Colonic mucosa (tissue), 4 donors: ENCODE results near the gene ORAI3. TPM values are rescaled to one million over a fixed set of nuclear protein-coding genes. Genes with fewer than 3 reads are reported as not detected.

Experiments
- DNase-seq: peaks from one replicate; pipeline ENCODE4 v3.0.0-alpha.2; 2020
- H3K27ac ChIP-seq: fragments of 200-600 bp; one replicate; pipeline ENCODE4 v1.8.0; 2021
- H3K27me3 ChIP-seq: fragments of 200-600 bp; one replicate; pipeline ENCODE4 v1.8.0; 2021
- H3K36me3 ChIP-seq: fragments of 200-600 bp; one replicate; pipeline ENCODE4 v1.8.0; 2021
- H3K4me1 ChIP-seq: fragments of 200-600 bp; one replicate; pipeline ENCODE4 v1.8.0; 2021; ENCODE audit warnings: mild to moderate bottlenecking
- H3K4me3 ChIP-seq: fragments of 200-600 bp; one replicate; pipeline ENCODE4 v1.8.0; 2021
- H3K9ac ChIP-seq, 2 donors: one replicate each; pipeline ENCODE4 v1.7.0; 2013; ENCODE audit warnings: control low read depth in 2 of 2, low read depth in 2 of 2, low read length in 2 of 2
- H3K9me3 ChIP-seq: fragments of 200-600 bp; one replicate; pipeline ENCODE4 v1.8.0; 2021
- intact Hi-C: fragments of 100-400 bp; cut with DNase I; formaldehyde crosslinking; loops from one replicate; pipeline ENCODE4 v1.14.1; 2022
- total RNA-seq, 2 donors: library from RNA; stranded (reverse); fragmentation: NEBNext Ultra II Directional in 1 of 2; extraction: Animal tissue kit (Norgen Biotek cat#: 25700) in 1 of 2; gene quantifications; one replicate each; pipeline ENCODE4 v1.2.1, GENCODE V29; 2021
- TF ChIP-seq, protein P1 (sequence below): fragments of 200-600 bp; IDR thresholded peaks from one replicate; pipeline ENCODE4 v1.8.0; 2022; ENCODE audit warnings: antibody characterized with exemption, mild to moderate bottlenecking
- donor health status: healthy.
- donor health status: DM: no; HTN: no; CAD: no.
- donor health status: DM: no; HTN: no; CAD: no.

Gene ORAI3
- total RNA-seq, 2 donors from 2014 or later, result 14.3 to 22.1 TPM

DNA sequence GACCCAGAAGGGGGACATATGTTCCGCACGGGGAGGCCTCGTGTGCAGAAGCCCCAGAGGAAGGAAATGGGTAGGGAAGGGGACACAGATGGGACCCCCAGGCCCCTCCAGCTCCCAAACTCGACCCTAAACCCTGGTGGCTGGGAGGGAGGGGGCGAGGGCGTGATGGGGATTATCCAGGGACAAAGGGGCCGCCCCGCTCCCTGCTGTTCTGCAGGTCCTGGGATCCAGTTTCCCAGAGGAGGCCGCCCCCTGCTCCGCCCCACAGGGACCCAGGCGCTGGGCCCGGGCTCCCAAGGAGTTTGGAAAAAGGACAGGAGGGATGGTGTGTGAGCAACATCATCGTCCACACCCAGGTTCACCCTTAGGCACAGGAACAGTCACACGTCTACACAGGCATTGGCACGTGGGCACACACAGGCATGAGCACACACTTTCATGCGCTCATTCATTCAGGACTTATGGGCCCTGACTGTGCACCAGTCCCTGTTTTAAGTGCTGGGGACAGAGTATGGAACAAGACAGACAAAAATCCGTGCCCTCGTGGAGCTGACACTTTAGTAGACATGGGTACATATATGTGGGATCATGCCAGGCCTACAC, 38.3 kb upstream of the ORAI3 start:
- H3K27me3 ChIP-seq, result no peaks in the 10 kb centered on the region
- intact Hi-C loops, result no loop called here
- no peak for DNase-seq

DNA sequence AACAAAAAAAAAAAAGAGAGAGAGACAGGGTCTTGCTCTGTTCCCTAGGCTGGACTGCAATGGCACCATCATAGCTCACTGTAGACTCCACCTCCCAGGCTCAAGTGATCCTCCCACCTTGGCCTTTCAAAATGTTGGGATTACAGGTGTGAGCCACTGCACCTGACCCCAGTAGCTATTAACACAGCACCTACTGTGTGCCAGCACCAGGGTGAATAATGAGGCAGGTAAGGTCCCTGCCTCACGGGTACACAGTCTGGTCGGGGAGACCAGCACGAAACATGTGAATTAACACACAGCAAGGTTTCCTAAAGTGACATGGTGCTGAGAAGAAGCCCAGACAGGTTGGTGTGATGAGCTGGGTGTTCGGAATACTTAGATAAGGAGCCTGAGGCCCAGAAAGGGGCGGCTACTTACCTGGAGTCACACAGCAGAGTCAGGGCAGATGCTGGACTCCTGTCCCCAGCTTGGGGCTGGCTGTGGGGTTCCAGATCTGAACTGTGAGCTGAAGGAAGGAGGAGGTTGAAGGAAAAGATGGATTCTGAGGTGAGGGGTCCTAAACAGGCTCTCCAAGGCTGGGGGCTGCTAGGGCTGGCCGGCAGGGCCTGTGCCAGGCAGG, 36.0 kb upstream of the ORAI3 start:
- TF ChIP-seq, protein P1, sequence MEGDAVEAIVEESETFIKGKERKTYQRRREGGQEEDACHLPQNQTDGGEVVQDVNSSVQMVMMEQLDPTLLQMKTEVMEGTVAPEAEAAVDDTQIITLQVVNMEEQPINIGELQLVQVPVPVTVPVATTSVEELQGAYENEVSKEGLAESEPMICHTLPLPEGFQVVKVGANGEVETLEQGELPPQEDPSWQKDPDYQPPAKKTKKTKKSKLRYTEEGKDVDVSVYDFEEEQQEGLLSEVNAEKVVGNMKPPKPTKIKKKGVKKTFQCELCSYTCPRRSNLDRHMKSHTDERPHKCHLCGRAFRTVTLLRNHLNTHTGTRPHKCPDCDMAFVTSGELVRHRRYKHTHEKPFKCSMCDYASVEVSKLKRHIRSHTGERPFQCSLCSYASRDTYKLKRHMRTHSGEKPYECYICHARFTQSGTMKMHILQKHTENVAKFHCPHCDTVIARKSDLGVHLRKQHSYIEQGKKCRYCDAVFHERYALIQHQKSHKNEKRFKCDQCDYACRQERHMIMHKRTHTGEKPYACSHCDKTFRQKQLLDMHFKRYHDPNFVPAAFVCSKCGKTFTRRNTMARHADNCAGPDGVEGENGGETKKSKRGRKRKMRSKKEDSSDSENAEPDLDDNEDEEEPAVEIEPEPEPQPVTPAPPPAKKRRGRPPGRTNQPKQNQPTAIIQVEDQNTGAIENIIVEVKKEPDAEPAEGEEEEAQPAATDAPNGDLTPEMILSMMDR, result no peak
- Histone ChIP-seq H3K27me3 (no peaks in the 10 kb centered on the region), H3K9ac (no peak overlapping the region), H3K27ac (no peak overlapping the region), H3K36me3 (no peaks in the 10 kb centered on the region), H3K4me3 (no peak overlapping the region), H3K9me3 (no peaks in the 10 kb centered on the region), H3K4me1 (no peaks in the 10 kb centered on the region)
- intact Hi-C loops, result no loop called here
- DNase-seq, result no peak

More for the DNA sequence above, 38.3 kb upstream of the ORAI3 start:
- Histone ChIP-seq H3K9ac (no peak overlapping the region), H3K4me3 (no peak overlapping the region), H3K4me1 (no peaks in the 10 kb centered on the region), H3K9me3 (no peaks in the 10 kb centered on the region), H3K36me3 (no peaks in the 10 kb centered on the region), H3K27ac (no peak overlapping the region)
- TF ChIP-seq, protein P1, result no peak

DNA sequence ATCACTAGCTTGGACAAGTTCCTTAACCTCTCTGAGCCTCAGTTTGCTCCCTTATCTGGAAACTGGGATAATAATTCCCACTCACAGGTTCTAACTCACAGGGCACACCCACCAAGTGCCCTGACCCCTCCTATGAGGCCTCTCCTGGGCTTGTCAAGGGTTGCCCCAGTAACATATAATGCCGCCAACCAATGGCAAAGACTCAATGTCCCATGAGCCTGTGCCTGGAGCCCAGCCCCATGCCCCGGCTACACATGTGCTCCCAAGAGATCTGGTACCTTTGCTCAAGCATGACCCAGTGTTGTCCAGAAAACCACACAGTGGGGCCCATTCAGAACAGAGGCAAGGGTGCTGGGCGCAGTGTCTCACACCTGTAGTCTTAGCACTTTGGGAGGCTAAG, 34.0 kb upstream of the ORAI3 start:
- Histone ChIP-seq H3K9me3 (no peaks in the 10 kb centered on the region), H3K27ac (no peak overlapping the region), H3K4me1 (no peaks in the 10 kb centered on the region), H3K36me3 (no peaks in the 10 kb centered on the region), H3K4me3 (no peak overlapping the region), H3K27me3 (no peaks in the 10 kb centered on the region), H3K9ac (no peak overlapping the region)
- TF ChIP-seq, protein P1, result no peak
- intact Hi-C loops, result no loop called here
- DNase-seq, result no peak

DNA sequence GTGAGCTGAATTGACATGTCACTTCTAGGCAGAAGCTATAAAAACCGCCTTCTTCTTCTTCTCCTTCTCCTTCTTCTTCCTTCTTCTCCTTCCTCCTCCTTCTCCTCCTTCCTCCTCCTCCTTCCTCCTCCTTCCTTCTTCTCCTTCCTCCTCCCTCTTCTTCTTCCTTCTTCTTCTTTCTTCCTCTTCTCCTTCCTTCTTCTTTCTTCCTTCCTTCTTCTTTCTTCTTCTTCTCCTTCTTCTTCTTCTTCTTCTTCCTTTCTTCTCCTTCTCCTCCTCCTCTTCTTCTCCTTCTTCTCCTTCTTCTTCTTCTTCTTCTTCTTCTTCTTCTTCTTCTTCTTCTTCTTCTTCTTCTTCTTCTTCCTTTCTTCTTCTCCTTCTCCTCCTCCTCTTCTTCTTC, 30.3 kb upstream of the ORAI3 start:
- H3K9ac ChIP-seq, result no peak overlapping the region
- no peak overlapping the region for H3K27ac ChIP-seq
- no peak overlapping the region for H3K4me3 ChIP-seq
- TF ChIP-seq, protein P1, result no peak
- H3K4me1 ChIP-seq, result no peaks in the 10 kb centered on the region
- no peak for DNase-seq
- H3K9me3 ChIP-seq, result no peaks in the 10 kb centered on the region
- intact Hi-C loops, result no loop called here
- H3K27me3 ChIP-seq, result no peaks in the 10 kb centered on the region
- H3K36me3 ChIP-seq, result no peaks in the 10 kb centered on the region

DNA sequence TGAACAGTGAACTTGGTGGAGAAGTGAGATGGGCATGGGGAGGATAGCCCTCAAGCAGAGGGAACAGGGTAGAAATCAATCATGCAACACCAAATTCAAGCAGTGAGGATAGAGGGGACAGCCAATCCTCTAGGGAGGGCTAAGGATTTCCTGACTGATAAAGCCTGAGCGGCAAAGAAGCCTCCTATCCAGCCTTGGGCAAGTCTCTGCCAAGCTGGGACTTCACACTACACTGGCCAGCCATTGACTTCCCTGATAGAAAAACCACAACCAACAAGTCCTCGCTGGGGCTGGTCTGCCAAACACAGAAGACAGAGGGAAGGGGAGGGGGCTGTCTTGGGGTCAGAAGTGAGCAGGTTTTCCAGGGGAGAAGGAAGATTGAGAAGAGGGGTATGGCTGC, 28.0 kb upstream of the ORAI3 start:
- no peak overlapping the region for H3K27ac ChIP-seq
- intact Hi-C loops, result loop anchor here (2.0 kb wide), 1 partner anchor 76 kb away; no protein-coding TSS in a partner anchor

More for the DNA sequence above, 28.0 kb upstream of the ORAI3 start:
- Histone ChIP-seq H3K4me1 (no peaks in the 10 kb centered on the region), H3K9ac (no peak overlapping the region), H3K9me3 (no peaks in the 10 kb centered on the region), H3K27me3 (no peaks in the 10 kb centered on the region), H3K36me3 (no peaks in the 10 kb centered on the region), H3K4me3 (no peak overlapping the region)
- no peak for DNase-seq
- TF ChIP-seq, protein P1, result no peak
